BJ (cell line): ENCODE measurements around the gene CERS6. TPM values are rescaled to one million over a fixed set of nuclear protein-coding genes. Genes with fewer than 3 reads are reported as not detected.

Experiments used
- CTCF ChIA-PET: fragments of 350-600 bp; formaldehyde crosslinking; extraction: SDS; loops from one replicate; lab custom pipeline; 2021; ENCODE audit warnings: antibody characterized with exemption, inconsistent platforms; lab: Yijun Ruan, JAX
- POLR2A ChIA-PET: fragments of 300-600 bp; sonication (Branson Sonifier 250); formaldehyde crosslinking; extraction: SDS; loops from one replicate; lab custom pipeline; 2021; ENCODE audit warnings: antibody characterized with exemption; lab: Charles Lee
- DNase-seq: peaks from one replicate; pipeline ENCODE4 v3.0.0-alpha.2; 2011; ENCODE audit warnings: low read depth
- H3K27me3 ChIP-seq: 2 replicates; pipeline ENCODE4 v1.6.0; 2011; ENCODE audit warnings: low read length; ENCODE audit not compliant: control insufficient read depth, insufficient read depth
- H3K36me3 ChIP-seq: 2 replicates; pipeline ENCODE4 v1.5.1; 2011; ENCODE audit warnings: low read length; ENCODE audit not compliant: control insufficient read depth, insufficient read depth
- H3K4me3 ChIP-seq: 2 replicates; pipeline ENCODE4 v1.5.1; 2011; ENCODE audit warnings: low read depth, mild to moderate bottlenecking, control low read depth, low read length
- CTCF ChIP-seq: IDR thresholded peaks from 2 replicates; pipeline ENCODE4 v1.5.1; 2011; ENCODE audit warnings: low read depth, mild to moderate bottlenecking, control low read depth, inconsistent platforms, low read length, moderate library complexity; ENCODE audit not compliant: insufficient read depth
- polyA plus RNA-seq: library from polyadenylated mRNA; depleted of rRNA; stranded (reverse); fragments of >200 nt; gene quantifications from 2 replicates; pipeline ENCODE4 v1.2.3, GENCODE V29; 2011

CERS6 gene
- polyA plus RNA-seq, 1 experiment = 1.6 TPM

DNA sequence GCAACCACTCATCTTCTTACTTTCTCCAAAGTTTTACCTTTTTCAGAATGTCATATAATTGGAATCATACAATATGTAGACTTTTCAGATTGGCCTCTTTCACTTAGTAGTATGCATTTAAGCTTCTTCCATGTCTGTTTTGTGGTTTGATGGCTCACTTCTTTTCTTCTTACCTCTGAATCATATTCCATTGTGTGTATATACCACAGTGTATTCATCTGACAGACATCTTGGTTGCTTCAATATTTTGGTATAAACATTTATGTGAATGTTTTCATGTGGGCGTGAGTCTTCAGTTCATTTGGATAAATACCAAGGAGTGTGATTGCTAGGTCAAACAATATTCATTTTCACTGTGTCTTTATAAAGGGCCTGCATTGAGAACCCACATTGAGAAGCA is 210.3 kb downstream of the CERS6 start:
- no peak for DNase-seq
- no peak for TF ChIP-seq CTCF
- H3K4me3 ChIP-seq = no peak overlapping the region
- H3K27me3 ChIP-seq = no peaks in the 10 kb centered on the region
- ChIA-PET POLR2A (no interaction called here), CTCF (interaction anchor here (1.0 to 1.4 kb wide), 3 partner anchors 20 to 25 kb away, joined by 3 to 5 read pairs (median 4); no protein-coding TSS in a partner anchor)
- no peaks in the 10 kb centered on the region for H3K36me3 ChIP-seq

DNA sequence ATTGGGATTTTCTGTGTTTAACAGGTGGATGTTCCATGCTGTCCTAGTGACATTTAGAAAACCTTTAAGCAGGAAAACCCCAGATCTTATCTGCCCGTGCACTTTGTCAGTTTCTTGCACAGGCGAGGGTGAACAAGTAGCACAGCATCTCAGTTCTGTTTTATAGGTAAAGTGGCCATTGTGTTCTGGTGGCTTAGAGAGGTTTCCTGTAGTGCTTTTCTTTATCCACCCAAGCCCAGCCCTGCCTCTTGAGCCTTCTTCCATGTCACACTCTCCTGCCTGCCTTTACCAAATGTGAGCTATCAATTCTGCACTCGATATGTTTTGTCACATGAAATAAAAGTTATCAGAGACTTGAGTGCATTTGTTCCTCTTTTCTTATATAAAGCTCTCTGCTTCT is 211.1 kb downstream of the CERS6 start:
- H3K36me3 ChIP-seq = no peaks in the 10 kb centered on the region
- H3K27me3 ChIP-seq = no peaks in the 10 kb centered on the region
- ChIA-PET CTCF (interaction anchor here (1.0 to 1.4 kb wide), 3 partner anchors 20 to 24 kb away, joined by 3 to 5 read pairs (median 4); no protein-coding TSS in a partner anchor), POLR2A (no interaction called here)
- H3K4me3 ChIP-seq = no peak overlapping the region
- no peak for DNase-seq
- no peak for TF ChIP-seq CTCF

DNA sequence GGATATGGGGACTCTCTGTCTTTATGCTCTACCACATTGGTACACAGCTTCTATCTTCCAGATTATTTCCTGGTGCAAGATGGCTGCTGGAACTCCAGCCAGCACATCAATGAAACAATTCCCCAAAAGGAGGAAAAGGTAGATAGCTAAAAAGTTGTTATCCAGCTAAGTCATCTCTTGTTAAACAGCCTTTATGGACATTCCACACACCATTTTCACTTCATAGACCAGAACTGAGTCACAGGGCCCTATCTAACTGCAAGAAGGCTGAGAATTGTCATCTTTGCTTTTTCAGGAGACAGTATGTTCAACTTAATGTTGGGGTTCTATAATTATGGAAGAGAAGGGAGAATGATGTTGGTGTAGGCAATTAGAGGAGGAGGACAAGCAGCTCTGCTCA is 213.1 kb downstream of the CERS6 start:
- DNase-seq = no peak
- ChIA-PET CTCF (no interaction called here), POLR2A (no interaction called here)
- Histone ChIP-seq H3K27me3 (no peaks in the 10 kb centered on the region), H3K4me3 (no peak overlapping the region), H3K36me3 (no peaks in the 10 kb centered on the region)
- TF ChIP-seq CTCF = no peak

- no peak for DNase-seq
- CTCF ChIA-PET = no interaction called here
- POLR2A ChIA-PET = no interaction called here
- H3K36me3 ChIP-seq = no peaks in the 10 kb centered on the region
- H3K4me3 ChIP-seq = no peak overlapping the region
- H3K27me3 ChIP-seq = no peaks in the 10 kb centered on the region
- TF ChIP-seq CTCF = no peak
Observed at GRCh38 chr2:168670478-168670877, 214.4 kb downstream of the CERS6 start.

GRCh38 chr2:168671932-168672331 is 215.9 kb downstream of the CERS6 start:
- DNase-seq = no peak
- H3K36me3 ChIP-seq = no peaks in the 10 kb centered on the region

More at GRCh38 chr2:168671932-168672331, 215.9 kb downstream of the CERS6 start:
- POLR2A ChIA-PET = no interaction called here
- Histone ChIP-seq H3K4me3 (no peak overlapping the region), H3K27me3 (no peaks in the 10 kb centered on the region)
- CTCF ChIA-PET = interaction anchor here (0.9 kb wide), 1 partner anchor 15 kb away, joined by 3 read pairs; no protein-coding TSS in a partner anchor
- TF ChIP-seq CTCF = no peak
